Measurements from ENCODE around the gene MMP14.

- TF ChIP-seq POLR2AphosphoS5 (IDR thresholded peaks at IDR 0.05; ENCODE audit: low read depth), result no peak
- TF ChIP-seq, protein P1, sequence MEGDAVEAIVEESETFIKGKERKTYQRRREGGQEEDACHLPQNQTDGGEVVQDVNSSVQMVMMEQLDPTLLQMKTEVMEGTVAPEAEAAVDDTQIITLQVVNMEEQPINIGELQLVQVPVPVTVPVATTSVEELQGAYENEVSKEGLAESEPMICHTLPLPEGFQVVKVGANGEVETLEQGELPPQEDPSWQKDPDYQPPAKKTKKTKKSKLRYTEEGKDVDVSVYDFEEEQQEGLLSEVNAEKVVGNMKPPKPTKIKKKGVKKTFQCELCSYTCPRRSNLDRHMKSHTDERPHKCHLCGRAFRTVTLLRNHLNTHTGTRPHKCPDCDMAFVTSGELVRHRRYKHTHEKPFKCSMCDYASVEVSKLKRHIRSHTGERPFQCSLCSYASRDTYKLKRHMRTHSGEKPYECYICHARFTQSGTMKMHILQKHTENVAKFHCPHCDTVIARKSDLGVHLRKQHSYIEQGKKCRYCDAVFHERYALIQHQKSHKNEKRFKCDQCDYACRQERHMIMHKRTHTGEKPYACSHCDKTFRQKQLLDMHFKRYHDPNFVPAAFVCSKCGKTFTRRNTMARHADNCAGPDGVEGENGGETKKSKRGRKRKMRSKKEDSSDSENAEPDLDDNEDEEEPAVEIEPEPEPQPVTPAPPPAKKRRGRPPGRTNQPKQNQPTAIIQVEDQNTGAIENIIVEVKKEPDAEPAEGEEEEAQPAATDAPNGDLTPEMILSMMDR (conservative IDR thresholded peaks at IDR 0.05; ENCODE audit: low read depth in 2 of 2), result no peak
- TF ChIP-seq EZH2phosphoT487 (IDR thresholded peaks at IDR 0.05; ENCODE audit: unreplicated experiment), result no peak
- TF ChIP-seq EZH2 (IDR thresholded peaks at IDR 0.05; ENCODE audit: low read depth, unreplicated experiment), result no peak
- no peak for TF ChIP-seq REST (IDR thresholded peaks at IDR 0.05; ENCODE audit: unreplicated experiment)
- TF ChIP-seq CREB1 (CRISPR knock-in tag; IDR thresholded peaks at IDR 0.05; ENCODE audit: low read depth), result no peak
- TF ChIP-seq, protein P2, sequence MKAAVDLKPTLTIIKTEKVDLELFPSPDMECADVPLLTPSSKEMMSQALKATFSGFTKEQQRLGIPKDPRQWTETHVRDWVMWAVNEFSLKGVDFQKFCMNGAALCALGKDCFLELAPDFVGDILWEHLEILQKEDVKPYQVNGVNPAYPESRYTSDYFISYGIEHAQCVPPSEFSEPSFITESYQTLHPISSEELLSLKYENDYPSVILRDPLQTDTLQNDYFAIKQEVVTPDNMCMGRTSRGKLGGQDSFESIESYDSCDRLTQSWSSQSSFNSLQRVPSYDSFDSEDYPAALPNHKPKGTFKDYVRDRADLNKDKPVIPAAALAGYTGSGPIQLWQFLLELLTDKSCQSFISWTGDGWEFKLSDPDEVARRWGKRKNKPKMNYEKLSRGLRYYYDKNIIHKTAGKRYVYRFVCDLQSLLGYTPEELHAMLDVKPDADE (IDR thresholded peaks at IDR 0.05), result no peak
- no peak for TF ChIP-seq ZNF462 (CRISPR knock-in tag; IDR thresholded peaks at IDR 0.05)
- no peak for TF ChIP-seq JUNB (IDR thresholded peaks at IDR 0.05; ENCODE audit: unreplicated experiment)
- no peak for TF ChIP-seq NANOG (IDR thresholded peaks at IDR 0.05; ENCODE audit: borderline replicate concordance)
- TF ChIP-seq ZNF331 (CRISPR knock-in tag; IDR thresholded peaks at IDR 0.05; ENCODE audit: low read depth), result no peak
Measured at GRCh38 chr14:22864979-22865378, 28.6 kb downstream of the MMP14 start.

All from GM23338 (cell line).